G401 (cell line): ENCODE measurements around the gene FCGR2B. TPM values are rescaled to one million over a fixed set of nuclear protein-coding genes. Genes with fewer than 3 reads are reported as not detected.
"Not testable (repeated sequence)": the region's sequence is repeated elsewhere in the genome, so short reads cannot be mapped to it uniquely, and the experiment has no call there.

ENCODE experiments used
- DNase-seq: peaks from one replicate; pipeline ENCODE4 v3.0.0-alpha.2; 2015; ENCODE audit warnings: low spot score
- in situ Hi-C: cut with HindIII; loops from 2 replicates; pipeline ENCODE4 v1.10.0; 2016; ENCODE audit warnings: low sequenced_read_pairs, mixed read lengths
- total RNA-seq: library from RNA; depleted of rRNA; stranded (reverse); fragments of >200 nt; shearing (Covaris generic); gene quantifications from 2 replicates; pipeline ENCODE4 v1.2.3, GENCODE V29; 2014; rRNA removed

The FCGR2B gene
- not detected in 2 replicates for total RNA-seq

DNA sequence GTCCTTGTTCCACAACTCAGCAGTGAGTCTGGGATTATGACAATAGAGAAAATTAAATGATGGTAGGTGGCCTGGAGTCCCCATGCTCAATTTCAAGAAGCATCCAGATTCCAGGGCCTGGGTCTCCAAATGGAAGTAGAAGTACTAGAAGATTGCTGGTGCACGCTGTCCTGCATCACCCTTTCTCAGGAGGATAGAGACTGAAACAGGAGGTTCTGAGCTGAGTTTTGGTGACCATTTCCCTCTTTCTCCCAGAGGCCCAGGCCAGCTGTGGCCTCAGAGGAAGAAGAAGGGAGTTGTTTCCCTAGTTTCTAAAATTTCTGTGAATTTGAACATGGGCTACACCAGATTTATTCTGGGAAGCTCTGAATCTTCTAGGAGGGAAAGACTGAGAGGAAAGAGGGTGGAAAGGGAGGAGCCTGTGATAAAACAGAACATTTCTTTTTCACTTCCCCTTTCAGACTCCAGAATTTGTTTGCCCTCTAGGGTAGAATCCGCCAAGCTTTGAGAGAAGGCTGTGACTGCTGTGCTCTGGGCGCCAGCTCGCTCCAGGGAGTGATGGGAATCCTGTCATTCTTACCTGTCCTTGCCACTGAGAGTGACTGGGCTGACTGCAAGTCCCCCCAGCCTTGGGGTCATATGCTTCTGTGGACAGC lies at the start of gene FCGR2B:
Gene FCGR2B (plus strand): TSS at position 460 of the 656 bp plus-strand sequence. CDS start 99 bp downstream, at position 559.
- in situ Hi-C loops, DNase-seq: not testable (repeated sequence)

DNA sequence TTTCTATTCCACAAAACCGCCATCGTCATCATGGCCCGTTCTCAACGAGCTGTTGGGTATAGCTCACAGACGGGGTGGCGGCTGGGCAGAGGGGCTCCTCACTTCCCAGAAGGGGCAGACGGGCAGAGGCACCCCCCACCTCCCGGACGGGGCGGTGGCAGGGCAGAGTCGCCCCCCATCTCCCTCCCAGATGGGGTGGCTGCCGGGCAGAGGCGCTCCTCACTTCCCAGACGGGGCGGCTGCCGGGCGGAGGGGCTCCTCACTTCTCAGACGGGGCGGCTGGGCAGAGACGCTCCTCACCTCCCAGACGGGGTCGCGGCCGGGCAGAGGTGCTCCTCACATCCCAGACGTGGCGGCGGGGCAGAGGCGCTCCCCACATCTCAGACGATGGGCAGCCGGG lies 46.5 kb upstream of the FCGR2B start:
- DNase-seq, in situ Hi-C loops: not testable (repeated sequence)

DNA sequence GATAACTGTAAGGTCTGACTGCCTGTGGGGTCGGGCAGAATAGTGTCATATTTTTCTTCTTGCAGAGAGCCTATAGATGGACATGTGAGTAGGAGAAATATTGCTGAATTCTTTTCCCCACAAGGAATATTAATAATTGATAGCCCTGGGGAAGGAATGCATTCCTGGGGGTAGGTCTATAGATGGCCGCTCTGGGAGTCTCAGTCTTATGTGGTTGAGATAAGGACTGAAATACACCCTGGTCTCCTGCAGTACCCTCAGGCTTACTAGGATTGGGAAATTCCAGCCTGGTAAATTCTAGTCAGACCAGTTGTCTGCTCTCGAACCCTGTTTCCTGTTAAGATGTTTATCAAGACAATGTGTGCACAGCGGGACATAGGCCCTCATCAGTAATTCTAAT lies 44.4 kb upstream of the FCGR2B start:
- in situ Hi-C loops, DNase-seq: not testable (repeated sequence)

DNA sequence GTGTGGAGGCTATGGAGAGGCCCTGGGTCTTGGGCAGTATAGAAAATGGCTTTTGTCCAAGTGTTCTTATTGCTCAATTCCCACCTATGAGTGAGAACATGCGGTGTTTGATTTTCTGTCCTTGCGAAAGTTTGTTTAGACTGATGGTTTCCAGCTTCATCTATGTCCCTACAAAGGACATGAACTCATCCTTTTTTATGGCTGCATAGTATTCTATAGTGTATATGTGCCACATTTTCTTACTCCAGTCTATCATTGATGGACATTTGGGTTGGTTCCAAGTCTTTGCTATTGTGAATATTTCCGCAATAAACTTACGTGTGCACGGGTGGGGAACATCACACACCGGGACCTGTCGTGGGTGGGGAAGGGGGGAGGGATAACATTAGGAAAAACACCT lies 42.5 kb upstream of the FCGR2B start:
- in situ Hi-C loops = not testable (repeated sequence)

DNA sequence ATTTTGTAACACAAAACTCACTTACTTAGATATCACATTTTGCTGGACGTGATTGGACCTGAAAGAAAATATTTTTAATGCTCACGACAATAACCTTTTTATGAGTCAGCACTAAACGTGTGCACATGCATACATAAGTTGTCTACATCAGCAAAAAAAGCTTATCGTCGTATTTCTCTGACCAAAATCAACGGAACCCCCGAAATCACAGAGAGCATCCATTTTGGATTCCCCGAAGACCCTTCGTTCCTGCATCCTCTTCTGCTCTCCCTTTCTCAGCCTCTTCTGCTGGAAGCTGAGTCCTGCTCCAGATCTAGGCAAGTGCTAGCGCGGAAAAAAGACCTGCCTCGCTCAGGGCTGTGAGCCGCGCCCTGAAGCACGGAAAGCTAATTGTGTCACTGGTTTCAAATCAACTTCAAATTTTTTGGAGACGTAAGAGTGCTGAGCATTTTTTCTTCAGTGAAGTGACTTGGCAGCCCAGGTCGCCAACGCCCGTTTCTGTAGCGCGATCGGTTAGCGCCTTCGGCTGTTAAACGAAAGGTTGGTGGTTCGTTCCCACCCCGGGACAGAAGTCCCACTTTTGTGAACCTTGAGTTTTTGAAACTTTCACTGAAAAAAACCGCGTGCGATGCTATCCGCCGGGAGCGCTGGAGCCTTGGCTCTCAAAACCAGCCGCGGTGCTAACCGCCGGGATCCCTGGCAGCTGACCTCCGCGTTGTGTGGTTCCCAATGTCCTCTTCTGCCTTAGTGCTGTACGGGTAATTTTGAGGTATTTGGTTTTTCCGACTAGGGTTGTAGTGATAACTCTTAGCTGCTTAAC lies 41.6 kb upstream of the FCGR2B start:
- in situ Hi-C loops = not testable (repeated sequence)
- peak; percentile 58 for DNase-seq

More for the DNA sequence above, 42.5 kb upstream of the FCGR2B start:
- DNase-seq = not testable (repeated sequence)

DNA sequence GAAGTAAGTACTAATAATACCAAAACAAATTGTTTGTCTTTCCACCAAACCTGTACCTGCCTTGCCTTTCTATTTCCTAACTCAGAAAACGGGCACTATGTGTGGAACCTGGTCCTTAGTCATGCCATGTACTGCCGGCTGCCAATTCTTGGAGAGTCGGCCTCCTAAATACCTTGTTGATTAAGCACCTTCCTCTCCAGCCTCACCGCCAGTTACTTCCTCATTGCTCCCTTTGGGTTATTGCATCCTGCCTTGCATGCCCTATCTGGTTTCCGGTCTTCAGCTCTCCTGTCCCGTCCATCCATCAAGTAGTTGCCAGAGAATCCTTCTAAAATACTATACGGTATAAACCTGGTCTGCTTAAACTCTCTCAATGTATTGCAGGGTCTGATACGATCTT lies 40.9 kb upstream of the FCGR2B start:
- DNase-seq, in situ Hi-C loops: not testable (repeated sequence)

DNA sequence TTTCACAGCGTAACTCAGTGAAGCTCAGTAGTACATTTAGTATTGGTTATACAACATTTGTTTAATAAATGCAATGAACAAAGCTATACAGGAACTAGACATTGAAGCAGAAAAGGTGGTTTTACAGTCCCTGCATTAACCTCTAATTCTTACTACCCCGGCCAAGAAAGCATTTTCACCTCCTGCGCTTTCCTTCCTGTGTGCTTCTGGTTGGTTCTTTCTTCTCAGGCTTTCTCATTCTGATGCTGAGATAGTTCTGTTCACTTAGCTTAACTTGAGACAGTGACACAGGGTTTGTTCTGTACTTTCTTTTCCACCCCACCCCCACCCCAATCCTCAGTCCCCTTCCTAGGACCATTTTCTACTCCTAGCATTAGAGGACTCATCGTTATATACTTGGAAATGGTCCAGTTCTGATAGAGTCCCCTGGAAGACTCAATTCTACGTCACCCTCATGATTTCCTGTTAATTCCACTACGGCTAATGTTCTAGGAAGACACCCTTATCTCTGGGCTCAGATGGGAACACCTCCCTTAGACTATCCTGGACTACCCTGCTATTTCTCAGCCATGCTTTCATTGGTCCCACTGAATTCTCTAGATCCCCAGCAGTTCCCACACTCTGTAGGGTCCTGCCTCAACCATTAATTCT lies 39.4 kb upstream of the FCGR2B start:
- DNase-seq, in situ Hi-C loops: not testable (repeated sequence)

DNA sequence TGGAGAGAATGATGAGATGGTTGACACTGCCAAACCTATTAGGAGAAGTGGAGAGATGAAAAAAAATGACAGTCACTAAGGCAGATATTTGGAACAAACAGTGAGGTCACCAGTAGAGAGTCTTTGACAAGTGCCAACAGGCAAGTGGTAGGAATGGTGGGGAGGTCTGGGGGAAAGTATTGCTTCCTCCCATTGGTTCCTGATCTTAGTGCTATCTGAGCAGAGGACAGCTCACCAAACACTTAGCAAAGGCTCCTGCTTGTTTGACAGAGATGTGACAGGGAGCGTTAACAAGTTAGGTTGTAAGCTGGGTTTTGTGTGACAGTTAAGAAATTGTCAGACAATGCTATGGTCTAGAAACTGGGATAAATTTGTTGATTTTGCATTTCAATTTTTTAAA lies 38.3 kb upstream of the FCGR2B start:
- in situ Hi-C loops, DNase-seq: not testable (repeated sequence)

DNA sequence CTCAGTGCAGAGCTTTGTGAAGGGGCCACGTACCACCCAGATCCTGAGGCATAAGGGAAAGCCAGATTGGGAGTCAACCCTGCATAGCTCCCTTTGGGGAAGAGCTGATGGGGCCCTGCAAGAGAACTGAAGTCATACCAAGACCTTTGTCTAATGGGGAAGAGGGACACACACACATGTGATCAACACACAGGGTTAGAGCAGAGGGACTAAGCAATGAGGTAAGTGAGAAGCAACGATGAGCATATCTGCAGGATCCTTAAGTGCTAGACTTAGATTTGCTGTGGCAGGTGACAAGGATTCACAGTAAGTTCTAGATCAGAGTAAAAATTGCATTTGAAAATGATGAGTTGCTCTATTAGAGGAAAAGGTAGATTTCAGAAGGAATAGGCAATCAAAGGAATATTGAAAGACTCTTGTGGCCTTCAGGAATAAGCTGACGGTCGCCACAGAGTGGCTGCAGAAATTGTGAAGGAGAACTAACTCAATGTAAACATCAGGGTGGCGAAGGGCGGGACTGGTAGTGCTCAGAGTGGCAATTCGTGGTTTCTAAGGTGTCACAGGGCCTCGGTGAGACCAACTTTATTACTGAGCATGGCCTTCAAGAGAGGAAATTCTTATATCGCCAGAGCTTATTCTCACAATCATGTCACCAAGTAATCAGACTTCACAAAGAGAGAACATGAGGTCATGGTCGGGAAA lies 36.3 kb upstream of the FCGR2B start:
- in situ Hi-C loops, DNase-seq: not testable (repeated sequence)

DNA sequence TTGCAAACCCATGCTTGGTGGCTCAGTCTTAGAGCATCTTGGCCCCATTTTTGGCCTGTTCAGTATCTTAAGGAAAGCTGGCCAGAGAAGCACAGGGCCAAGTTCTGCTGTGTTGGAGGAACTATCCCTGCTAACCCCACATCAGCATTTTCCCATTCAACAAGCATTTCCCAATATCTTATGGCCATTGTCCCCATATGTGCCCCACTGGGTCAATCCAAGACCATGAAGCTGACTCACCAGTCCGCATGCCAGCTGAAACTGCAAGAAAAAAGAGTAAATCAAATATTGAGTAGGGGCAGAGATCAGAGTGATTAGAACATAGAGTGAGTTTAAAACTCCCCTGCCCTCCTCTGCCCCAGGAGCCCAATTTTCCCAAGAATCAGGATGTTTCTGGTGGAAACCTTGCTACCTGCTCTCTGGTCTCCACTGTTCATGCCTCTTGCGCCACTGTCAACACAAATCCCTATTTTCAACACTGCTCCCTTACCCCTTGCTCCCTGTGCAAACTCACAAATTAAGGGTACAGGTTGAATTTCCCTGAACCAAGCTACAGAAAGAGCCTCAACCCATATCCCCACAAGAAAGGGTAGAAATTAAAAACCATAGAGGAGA lies 32.7 kb upstream of the FCGR2B start:
- in situ Hi-C loops, DNase-seq: not testable (repeated sequence)

DNA sequence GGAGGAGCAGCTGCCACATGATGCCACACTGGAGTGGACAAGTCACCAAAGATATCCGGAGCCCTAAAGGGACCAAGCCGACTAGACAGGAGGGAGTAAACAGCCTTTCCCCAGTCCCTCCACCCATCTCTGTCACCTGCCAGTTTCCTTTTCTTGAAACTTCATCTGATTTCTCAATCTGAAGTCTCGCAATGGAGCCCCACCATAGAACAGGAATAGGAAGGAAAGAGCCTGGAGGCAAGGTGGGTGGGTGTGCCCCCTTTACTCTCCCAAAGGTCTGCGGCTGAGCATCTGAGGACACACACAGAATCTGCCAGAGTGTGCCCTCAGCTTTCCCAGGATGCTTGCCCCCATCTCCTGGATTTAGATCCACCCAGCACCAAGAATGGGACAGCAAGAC lies 31.9 kb upstream of the FCGR2B start, which contains the start of gene FCGR3B:
Gene FCGR3B (minus strand): TSS at position 101 of the 400 bp plus-strand sequence. CDS start 82 bp downstream, at position 19.
- in situ Hi-C loops = no loop called here

DNA sequence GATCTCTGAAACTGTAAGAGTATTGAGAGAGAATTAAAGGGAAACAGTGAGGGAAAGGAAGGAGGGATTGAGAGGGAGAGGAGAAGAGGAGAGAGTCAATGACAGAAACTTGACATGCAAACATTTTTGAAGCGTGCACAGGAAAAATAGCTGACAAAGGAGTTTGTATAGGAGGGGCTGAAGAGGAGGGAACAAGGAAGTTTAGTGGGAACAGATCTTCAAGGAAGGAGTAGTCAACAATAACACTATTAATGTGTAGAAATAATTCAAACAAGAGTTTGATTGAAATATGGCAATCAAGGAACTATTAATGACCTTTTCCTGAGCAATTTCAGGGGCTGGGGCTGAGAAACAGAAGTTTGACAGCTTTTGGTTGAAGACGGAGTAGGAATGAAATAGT lies 27.9 kb upstream of the FCGR2B start:
- DNase-seq, in situ Hi-C loops: not testable (repeated sequence)

More for the DNA sequence above, 31.9 kb upstream of the FCGR2B start, which contains the start of gene FCGR3B:
- DNase-seq = no peak

DNA sequence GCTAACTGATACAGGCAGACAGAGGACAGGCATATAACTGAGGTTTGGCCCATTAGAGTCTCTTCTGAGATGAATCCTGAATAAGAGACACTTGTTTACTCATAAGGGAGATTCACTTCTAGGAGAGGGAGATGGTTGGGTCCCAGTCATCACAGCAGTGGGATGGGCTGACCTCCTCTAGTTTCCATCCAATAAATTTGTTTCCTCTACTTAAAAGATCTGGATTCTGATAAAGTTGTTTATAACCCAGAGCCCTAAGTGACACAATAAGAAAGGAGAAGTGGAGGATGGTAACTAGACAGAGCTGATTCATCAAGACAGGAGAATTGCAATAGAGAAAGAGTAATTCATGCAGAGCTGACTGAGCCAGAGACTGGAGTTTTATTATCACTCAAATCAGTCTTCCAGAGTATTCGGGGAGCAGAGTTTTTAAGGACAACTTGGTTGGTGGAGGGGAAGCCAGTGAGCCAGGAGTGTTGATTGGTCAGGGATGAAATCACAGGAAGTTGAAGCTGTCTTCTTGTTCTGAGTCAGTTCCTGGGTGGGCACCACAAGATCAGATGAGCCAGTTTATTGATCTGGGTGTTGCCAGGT lies 26.7 kb upstream of the FCGR2B start:
- in situ Hi-C loops, DNase-seq: not testable (repeated sequence)

DNA sequence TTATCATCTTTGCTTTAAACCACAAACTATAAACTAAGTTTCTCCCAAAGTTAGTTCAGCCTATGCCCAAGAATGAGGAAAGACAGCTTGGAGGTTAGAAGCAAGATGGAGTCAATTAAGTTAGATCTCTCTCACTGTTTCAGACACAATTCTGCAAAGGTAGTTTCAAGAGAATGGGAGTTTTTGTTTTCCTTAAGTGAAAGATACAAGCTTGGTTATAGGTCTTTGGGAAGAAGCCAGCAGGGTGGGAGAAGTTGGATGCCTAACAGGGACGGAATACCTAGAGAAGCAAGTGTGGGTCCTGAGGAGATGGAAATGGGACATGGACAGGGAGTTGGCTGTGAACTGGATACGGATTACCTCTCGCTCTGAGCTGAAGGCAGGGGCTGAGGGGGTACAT lies 26.0 kb upstream of the FCGR2B start:
- DNase-seq, in situ Hi-C loops: not testable (repeated sequence)

DNA sequence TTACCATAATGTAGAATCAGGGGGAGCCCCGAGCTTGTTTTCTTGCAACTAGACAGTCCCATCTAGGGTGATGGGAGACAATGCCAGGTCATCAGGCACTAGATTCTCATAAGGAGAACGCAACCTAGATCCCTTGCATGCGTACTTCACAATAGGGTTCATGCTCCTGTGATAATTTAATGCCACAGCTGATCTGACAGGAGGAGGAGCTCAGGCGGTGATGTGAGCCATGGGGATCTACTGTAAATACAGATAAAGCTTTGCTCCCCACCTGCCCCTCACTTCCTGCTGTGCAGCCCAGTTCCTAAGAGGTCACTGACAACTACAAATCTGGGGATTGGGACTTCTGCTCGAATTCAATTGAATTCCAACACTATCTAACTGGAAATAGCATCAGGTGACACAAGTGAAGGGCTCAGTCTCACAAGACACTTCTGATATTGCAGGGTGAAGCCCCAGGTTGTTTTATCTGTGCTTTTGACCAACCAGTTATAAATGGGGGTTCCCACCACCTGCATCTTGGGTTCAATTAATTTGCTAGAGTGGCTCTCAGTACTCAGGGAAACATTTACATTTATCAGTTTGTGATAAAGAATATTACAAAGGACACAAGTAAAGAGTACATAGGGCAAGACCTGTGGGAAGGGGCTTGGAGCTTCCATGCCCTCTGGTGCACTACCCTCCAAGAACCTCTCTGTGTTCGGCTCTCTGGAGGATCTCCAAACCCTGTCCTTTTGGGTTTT lies 24.5 kb upstream of the FCGR2B start:
- in situ Hi-C loops, DNase-seq: not testable (repeated sequence)

DNA sequence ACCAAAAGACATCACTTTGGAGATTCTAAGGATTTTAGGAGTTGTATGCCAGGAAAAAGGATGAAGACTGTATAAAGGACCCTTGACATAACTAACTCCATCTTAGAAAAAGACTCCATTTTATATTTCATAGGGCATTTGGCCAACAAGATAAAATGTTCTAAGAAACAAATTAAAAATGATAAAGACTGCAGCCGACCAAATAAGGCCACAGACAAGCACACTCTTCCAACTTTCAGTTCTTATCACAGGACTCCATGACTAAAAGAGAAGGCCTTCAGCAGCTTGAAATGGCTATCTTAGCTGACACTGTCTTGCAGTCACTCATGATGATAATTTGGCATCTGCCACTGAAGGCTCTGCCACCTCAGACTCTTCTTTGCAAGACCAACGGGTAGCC lies 23.7 kb upstream of the FCGR2B start:
- DNase-seq, in situ Hi-C loops: not testable (repeated sequence)

DNA sequence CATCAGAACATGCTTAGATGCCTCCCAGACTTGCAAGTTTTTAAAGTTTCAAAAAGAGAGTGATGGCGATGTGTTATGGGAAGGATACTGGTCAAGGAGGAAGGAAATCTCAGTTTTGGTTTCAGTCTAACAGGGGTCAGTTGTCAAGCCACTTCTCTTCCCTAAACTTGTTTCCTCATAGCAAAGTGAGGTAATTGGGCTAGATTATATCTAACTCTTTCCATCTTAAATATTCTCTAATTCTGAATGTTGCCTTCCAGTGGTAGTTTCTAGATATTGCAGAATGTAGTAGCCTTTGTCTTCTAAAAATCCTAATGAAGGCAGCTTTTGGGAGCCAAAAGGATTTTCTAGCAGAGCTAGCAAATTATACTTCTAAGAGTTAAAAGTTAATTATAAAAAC lies 20.2 kb upstream of the FCGR2B start:
- in situ Hi-C loops, DNase-seq: not testable (repeated sequence)
